A673 (cell line): ENCODE results near the gene PCDHGA9. TPM values are rescaled to one million over a fixed set of nuclear protein-coding genes. Genes with fewer than 3 reads are reported as not detected.

Experiments used
- BruUV-seq: library from RNA; stranded (reverse); fragments of 400-500 nt; replicated peaks from 2 replicates; lab custom pipeline; 2021; lab: Mats Ljungman, UMichigan
- CTCF ChIA-PET: fragments of 300-600 bp; sonication (Branson Sonifier 250); formaldehyde crosslinking; loops from one replicate; lab custom pipeline; 2022; ENCODE audit warnings: antibody characterized with exemption; lab: Charles Lee
- POLR2A ChIA-PET: fragments of 300-600 bp; sonication (Branson Sonifier 250); formaldehyde crosslinking; loops from one replicate; lab custom pipeline; 2022; ENCODE audit warnings: antibody characterized with exemption; ENCODE audit not compliant: low non-redundant PET; lab: Charles Lee
- DNase-seq: peaks from one replicate; pipeline ENCODE4 v3.0.0-alpha.2; 2015; ENCODE audit warnings: low spot score
- H3K27ac ChIP-seq: fragments of 200-600 bp; sonication (generic); 2 replicates; pipeline ENCODE4 v1.5.1; 2016; ENCODE audit warnings: mixed run types, low read depth, mild to moderate bottlenecking, mixed read lengths, antibody characterized with exemption, low read length; ENCODE audit not compliant: poor library complexity, severe bottlenecking
- H3K27me3 ChIP-seq: fragments of 200-600 bp; sonication (generic); replicated peaks from 2 replicates; pipeline ENCODE4 v1.6.1; 2017; ENCODE audit warnings: mixed run types, low read depth, mild to moderate bottlenecking, mixed read lengths, antibody characterized with exemption, low read length; ENCODE audit not compliant: insufficient read depth, poor library complexity
- H3K36me3 ChIP-seq: fragments of 200-600 bp; sonication (generic); 2 replicates; pipeline ENCODE4 v1.6.1; 2016; ENCODE audit warnings: mixed run types, mild to moderate bottlenecking, mixed read lengths, antibody characterized with exemption, low read length; ENCODE audit not compliant: insufficient read depth, poor library complexity, severe bottlenecking
- H3K4me1 ChIP-seq: fragments of 200-600 bp; sonication (generic); 2 replicates; pipeline ENCODE4 v1.6.1; 2017; ENCODE audit warnings: mixed run types, mild to moderate bottlenecking, mixed read lengths, antibody characterized with exemption, low read length; ENCODE audit not compliant: insufficient read depth, poor library complexity, severe bottlenecking
- H3K4me3 ChIP-seq: fragments of 200-600 bp; sonication (generic); 2 replicates; pipeline ENCODE4 v1.5.1; 2016; ENCODE audit warnings: low read depth, mixed run types, mild to moderate bottlenecking, mixed read lengths, low read length; ENCODE audit not compliant: poor library complexity, severe bottlenecking
- H3K9me3 ChIP-seq: fragments of 200-600 bp; sonication (generic); 2 replicates; pipeline ENCODE4 v1.6.1; 2016; ENCODE audit warnings: mixed run types, low read depth, mild to moderate bottlenecking, mixed read lengths, antibody characterized with exemption, low read length; ENCODE audit not compliant: poor library complexity, severe bottlenecking
- CTCF ChIP-seq: fragments of 300-800, 200-600 bp; sonication (generic); conservative IDR thresholded peaks from 2 replicates; pipeline ENCODE4 v1.5.1; 2017; ENCODE audit warnings: low read depth, mild to moderate bottlenecking, antibody characterized with exemption, low read length, moderate library complexity, mixed read lengths
- EZH2 ChIP-seq: fragments of 200-600 bp; sonication (generic); IDR thresholded peaks from 2 replicates; pipeline ENCODE4 v1.6.1; 2017; ENCODE audit warnings: borderline replicate concordance, low read depth, mild to moderate bottlenecking, mixed read lengths, antibody characterized with exemption, low read length; ENCODE audit not compliant: poor library complexity, severe bottlenecking
- intact Hi-C: fragments of 100-400 bp; cut with micrococcal nuclease; formaldehyde crosslinking; loops from one replicate; pipeline ENCODE4 v1.10.0; 2022; ENCODE audit not compliant: unreplicated experiment
- total RNA-seq: library from RNA; stranded (reverse); gene quantifications from 2 replicates; pipeline ENCODE4 v1.2.3, GENCODE V29; 2021

PCDHGA9 gene
- total RNA-seq, 1 experiment from 2014 or later: 5.0 TPM

DNA sequence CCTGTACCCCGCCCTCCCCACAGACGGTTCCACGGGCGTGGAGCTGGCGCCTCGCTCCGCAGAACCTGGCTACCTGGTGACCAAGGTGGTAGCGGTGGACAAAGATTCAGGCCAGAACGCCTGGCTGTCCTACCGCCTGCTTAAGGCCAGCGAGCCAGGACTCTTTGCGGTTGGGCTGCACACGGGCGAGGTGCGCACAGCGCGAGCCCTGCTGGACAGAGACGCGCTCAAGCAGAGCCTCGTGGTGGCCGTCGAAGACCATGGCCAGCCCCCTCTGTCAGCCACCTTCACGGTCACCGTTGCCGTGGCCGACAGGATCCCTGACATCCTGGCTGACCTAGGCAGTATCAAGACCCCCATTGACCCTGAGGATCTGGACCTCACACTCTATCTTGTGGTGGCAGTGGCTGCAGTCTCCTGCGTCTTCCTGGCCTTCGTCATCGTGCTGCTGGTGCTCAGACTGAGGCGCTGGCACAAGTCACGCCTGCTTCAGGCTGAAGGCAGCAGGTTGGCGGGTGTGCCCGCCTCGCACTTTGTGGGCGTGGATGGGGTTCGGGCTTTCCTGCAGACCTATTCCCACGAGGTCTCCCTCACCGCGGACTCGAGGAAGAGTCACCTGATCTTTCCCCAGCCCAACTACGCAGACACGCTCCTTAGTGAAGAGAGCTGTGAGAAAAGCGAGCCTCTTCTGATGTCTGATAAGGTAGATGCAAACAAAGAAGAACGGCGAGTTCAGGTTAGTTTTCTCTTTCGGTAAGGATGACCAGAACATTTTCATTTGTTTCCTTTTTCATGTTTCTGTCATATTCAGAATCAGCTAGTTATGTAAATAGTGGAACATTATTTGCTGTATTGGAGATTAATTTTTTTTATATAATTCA lies 36.3 kb upstream of the PCDHGA9 start:
- intact Hi-C loops: no loop called here
- BruUV-seq: no TSS peak
- Histone ChIP-seq H3K4me3 (no peak overlapping the region), H3K27ac (no peak overlapping the region), H3K4me1 (no peaks in the 10 kb centered on the region), H3K27me3 (no peaks in the 10 kb centered on the region), H3K36me3 (no peaks in the 10 kb centered on the region), H3K9me3 (peaks cover 47% of the 10 kb centered on the region)
- DNase-seq: no peak
- CTCF ChIA-PET: no interaction called here
- TF ChIP-seq CTCF (no peak), EZH2 (no peak)
- POLR2A ChIA-PET: no interaction called here

DNA sequence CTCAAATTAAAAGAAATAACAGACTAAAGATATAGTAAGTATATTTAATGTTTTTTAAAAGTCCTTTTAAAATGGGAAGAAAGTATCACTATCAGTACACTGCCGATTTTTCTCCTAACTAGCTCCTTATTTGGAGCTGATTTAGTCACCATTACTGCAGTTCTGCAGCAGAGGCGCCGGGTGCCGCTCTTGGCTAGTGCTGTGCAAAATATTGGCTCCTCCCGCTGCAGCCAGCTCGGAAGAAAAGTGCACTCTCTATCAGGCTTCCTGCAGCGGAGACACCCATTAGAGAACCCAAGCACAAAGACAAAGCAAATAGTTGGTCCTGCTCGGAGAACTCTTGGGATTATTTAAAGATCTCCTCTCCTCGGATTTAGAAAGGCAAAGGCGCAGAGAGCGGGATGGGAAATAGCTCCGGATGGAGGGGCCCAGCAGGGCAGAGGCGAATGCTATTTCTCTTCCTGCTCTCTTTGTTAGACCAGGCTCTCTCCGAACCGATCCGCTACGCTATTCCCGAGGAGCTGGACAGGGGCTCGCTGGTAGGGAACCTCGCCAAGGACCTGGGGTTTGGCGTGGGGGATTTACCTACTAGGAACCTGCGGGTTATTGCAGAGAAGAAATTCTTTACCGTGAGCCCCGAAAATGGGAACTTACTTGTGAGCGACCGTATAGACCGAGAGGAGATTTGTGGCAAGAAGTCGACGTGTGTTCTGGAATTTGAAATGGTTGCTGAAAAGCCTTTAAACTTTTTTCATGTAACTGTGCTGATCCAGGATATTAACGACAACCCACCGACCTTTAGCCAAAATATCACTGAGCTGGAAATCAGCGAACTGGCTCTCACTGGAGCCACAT lies 32.4 kb upstream of the PCDHGA9 start, which contains the start of gene PCDHGB3:
PCDHGB3 (plus strand) TSS at position 249 of the 855 bp plus-strand sequence; CDS start at position 402, 153 bp downstream.
- DNase-seq: peak; percentile 48
- intact Hi-C loops: no loop called here
- H3K9me3 ChIP-seq: peaks cover 26% of the 10 kb centered on the region
- no peaks in the 10 kb centered on the region for H3K4me1 ChIP-seq
- H3K4me3 ChIP-seq: no peak within 1 kb of the TSS
- ChIA-PET CTCF (interaction anchor here (0.5 to 0.8 kb wide), 4 partner anchors 51 to 197 kb away, joined by 3 to 4 read pairs (median 4); no protein-coding TSS in a partner anchor), POLR2A (interaction anchor here (0.7 kb wide), 1 partner anchor 238 kb away, joined by 4 read pairs; no protein-coding TSS in a partner anchor)
- TF ChIP-seq EZH2 (no peak), CTCF (peak; percentile 45)
- H3K36me3 ChIP-seq: no peaks in the 10 kb centered on the region
- BruUV-seq: no TSS peak
- no peaks in the 10 kb centered on the region for H3K27me3 ChIP-seq
- no peak within 1 kb of the TSS for H3K27ac ChIP-seq
